GM19467 (cell line): Measurements from ENCODE around the gene ZBTB43.

Experiments used
- ATAC-seq: cut with Tn5 transposase; IDR thresholded peaks from one replicate; pipeline ENCODE4 v1.9.1; 2021; ENCODE audit warnings: mild to moderate bottlenecking, moderate library complexity; ENCODE audit not compliant: unreplicated experiment

The ZBTB43 gene

DNA sequence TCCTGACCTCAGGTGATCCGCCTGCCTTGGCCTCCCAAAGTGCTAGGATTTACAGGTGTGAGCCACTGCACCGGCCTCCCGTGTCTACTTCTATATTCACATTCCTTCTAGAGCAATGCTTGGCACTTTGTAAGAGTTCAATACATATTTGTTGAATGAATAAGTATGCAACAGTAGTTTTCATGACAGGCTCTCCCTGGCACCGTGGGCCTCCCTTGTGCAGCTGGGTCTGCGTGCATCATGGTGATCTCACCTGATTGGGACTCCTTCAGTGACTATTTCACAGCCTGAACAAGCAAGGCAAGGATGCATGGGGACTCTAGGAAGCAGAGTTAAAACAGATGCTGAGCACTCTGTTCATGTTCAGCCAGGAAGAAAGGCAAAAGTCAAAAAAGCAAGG is 48.8 kb downstream of the ZBTB43 start:
- ATAC-seq, result no peak

GRCh38 chr9:126854734-126855133 is 49.9 kb downstream of the ZBTB43 start:
- no peak for ATAC-seq

GRCh38 chr9:126856326-126856877 is 51.6 kb downstream of the ZBTB43 start:
- no peak for ATAC-seq

DNA sequence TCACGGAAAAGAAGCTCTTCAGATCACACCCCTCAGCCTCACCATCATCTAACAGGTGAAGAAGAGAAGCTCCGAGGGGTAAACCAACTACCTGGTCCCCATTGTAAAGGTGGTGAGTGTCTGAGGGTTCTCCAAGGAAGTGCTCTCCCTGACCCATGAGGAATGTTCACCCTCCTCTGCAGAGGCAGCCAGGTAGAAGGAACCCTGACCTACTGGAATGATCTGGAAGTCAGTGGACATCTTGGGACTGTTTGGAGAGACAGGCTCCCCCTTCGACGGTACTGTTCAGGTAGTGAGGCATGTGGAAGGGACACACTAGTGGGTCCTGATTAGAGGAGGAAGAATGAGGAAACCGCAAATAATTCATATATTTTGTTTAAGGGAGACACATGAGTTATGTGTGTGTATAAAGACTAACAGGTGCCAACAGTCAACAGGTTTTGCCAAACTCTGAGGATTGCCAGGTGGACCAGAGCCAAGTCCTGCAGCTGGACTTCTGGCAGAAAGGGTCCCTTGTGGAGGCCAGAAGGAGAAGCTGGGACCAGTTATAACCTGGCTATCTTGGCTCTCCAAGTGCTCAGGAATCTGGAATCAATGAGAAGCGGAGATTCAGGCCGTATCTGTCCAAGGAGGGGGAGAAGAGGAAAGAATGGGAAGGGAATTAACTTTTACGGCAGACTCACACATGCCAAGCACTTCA is 52.6 kb downstream of the ZBTB43 start:
- ATAC-seq, result no peak

- ATAC-seq, result no peak
These were observed 54.3 kb downstream of the ZBTB43 start for GRCh38 chr9:126859111-126859510.

GRCh38 chr9:126860077-126860756 is 55.4 kb downstream of the ZBTB43 start, which contains the start of gene ZBTB34:
Gene ZBTB34, plus strand, starts transcription at chr9:126860639. Its CDS starts 18,761 bp downstream, at chr9:126879400.
- ATAC-seq, result peak; percentile 64

DNA sequence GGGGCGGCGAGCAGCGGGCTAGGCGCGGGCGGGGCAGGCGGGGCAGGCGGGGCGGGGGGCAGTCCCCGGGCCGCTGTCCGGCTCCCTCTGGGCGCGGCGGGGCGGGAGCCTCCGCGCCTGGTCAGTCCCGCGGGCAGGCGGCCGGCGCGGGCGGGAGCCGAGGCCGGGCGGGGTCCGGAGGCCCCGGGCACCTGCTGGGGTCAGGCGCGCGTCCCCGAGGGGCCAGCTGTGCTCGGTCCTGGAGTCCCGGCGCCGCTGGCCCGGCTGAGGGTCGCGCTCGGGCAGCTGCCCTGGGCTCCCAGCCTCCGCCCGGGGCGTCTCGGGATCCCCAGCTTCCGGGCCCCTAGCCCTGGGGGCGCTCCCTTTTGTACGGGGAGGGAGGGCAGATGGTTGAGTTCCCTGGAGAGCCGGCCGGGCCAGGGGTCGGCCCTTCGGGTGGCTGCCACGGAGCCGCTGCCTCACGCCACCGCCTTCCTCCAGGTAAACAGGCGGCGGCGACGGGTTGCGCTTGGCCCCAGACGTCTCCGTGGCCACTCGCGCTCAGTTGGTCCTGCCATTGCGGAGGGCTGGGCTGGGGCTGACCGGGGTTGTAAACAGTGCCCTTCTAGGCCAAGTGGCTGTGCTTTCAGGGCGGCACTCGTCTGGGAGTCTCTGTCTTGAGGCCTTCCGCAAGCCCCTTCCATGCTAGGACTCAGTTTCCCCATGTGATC is 56.1 kb downstream of the ZBTB43 start:
- peak; percentile 28 for ATAC-seq

DNA sequence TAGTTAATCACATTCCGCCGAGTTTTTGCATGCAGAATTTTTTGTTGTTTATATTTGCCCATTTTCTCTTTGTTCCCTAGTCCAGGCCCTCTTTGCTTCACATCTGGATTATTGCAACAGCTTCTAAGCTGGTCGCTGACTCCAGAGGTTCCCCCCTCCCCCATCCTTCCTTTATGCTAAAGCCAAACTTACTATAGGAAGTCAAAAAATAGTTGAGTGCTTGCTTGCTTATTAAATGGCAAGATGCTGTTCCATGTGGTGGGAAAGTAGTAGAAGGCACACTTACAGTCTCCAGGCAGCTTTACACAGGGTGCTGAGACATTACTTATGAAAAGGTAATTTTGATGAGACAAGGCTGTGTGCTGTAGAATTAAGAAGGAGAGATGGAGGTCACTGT is 56.9 kb downstream of the ZBTB43 start:
- no peak for ATAC-seq

DNA sequence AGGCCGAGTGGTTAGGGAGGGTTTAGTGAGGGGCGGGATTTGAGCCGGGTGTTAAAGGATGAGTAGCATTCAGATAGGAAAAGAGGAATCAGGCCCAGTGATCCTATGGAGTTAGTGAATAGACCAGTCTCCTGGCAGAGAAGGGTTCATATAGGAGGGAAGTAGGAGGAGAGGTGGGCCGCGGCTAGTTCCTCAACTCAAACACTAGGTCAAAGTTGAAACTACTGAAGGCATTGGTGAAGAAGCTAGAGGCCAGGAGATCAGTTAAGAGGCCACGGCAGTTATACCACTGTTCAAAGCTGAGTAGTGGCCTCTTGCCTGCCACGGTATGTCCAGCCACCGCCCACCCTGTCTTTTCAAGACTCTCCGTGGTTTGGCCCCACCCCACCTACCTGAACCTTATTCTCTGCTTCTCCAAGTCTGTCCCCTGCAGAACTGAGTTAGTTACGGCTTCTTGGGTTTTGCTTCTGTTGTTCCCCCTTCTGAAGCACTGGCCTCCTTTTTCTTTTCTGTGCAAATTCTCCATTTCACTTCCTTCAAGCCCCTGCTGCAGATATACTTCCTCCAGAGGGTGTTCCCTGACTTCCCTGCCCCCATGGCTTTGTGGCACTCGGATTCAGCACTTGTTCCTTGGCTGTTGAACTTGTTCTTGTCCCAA is 57.4 kb downstream of the ZBTB43 start:
- ATAC-seq, result no peak

DNA sequence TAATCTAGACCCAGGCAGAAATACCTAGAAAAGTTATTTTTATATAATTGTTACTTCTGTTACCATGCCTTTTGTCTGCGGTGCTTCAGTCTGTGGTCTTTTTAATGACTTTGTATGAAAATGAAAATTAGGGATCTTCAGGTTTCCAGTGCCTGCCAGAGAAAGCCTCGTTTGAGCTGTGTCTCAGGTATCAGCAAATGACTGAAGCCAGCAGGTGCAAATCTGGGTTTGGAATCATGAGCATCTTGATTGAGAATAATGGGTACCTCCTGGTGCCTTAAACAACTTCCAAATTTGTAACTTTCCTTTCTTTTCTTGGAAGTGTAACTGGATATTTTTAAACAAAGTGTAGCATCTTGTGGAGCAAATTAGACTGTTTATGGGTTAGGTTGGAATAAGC is 59.9 kb downstream of the ZBTB43 start:
- no peak for ATAC-seq

DNA sequence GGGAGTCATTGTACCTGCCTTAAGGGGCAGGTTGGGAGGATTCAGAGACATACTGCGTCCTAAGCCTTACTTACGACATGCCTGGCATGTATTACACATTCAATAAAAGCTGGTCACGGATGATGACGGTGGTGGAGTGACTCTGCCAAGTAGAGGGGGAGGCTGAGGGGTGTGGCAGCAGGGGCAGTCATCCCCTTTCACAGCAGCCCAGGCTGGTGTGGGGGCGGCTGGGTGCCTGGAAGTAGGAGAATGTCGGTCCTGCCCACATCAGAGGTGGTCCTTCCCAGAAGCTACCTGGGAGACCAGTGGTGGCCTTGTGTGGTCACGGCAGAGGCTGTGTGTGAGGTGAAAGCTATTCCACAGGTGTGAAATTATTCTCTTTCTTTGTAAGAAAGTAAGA is 64.5 kb downstream of the ZBTB43 start:
- no peak for ATAC-seq

- ATAC-seq, result no peak
These were observed 67.7 kb downstream of the ZBTB43 start for GRCh38 chr9:126872516-126872915.

DNA sequence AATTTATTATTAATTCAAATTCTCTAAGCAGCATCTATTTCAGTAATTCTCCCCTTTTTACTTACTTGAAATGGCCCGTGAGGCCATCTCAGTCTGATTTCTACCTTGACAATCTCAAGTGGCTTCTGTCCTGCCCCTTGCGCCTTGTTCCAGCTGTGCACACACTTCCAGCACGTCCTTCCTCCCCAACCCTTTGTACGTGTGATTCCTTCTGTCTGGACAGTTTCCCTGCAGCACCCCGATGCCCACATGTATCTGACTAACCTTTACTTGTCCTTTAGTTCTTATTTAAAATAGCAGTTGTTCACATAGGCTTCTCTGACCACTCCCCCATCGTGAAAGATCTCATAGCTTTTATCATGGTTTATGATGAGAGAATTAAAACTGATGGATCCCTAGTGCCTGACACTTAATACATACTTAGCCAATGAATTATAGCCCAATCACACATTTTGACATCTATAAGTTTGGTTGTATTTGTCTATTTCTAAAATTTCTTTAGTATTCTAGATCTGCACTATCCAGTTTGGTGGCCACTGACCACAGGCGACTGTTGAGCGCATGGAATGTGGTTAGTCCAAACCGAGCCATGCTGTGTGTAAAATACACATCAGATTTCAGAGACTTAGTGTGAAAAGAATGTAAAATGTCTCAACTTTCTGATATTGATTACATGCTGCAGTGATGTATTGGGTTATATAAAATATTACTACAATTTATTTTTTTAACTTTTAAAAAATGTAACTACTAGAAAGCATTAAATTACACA is 69.9 kb downstream of the ZBTB43 start:
- ATAC-seq, result no peak

GRCh38 chr9:126875756-126876510 is 71.1 kb downstream of the ZBTB43 start:
- no peak for ATAC-seq

GRCh38 chr9:126876531-126876930 is 71.7 kb downstream of the ZBTB43 start:
- no peak for ATAC-seq

GRCh38 chr9:126877418-126877817 is 72.6 kb downstream of the ZBTB43 start:
- no peak for ATAC-seq

DNA sequence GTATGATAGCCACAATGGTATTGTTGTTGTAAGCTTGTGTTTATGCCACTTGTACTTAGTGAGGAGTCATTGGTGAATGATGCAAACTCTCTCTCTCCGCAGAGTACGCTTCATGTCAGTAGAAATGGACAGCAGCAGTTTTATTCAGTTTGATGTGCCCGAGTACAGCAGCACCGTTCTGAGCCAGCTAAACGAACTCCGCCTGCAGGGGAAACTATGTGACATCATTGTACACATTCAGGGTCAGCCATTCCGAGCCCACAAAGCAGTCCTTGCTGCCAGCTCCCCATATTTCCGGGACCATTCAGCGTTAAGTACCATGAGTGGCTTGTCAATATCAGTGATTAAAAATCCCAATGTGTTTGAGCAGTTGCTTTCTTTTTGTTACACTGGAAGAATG is 74.4 kb downstream of the ZBTB43 start:
- ATAC-seq, result no peak

GRCh38 chr9:126880226-126880946 is 75.5 kb downstream of the ZBTB43 start:
- no peak for ATAC-seq

- ATAC-seq, result no peak
These were observed 76.1 kb downstream of the ZBTB43 start for GRCh38 chr9:126880947-126881332.
